GM19438 (cell line): ENCODE results near the gene C15orf62.

Experiments used
- ATAC-seq: cut with Tn5 transposase; IDR thresholded peaks from one replicate; pipeline ENCODE4 v1.9.1; 2021; ENCODE audit warnings: low read depth; ENCODE audit not compliant: unreplicated experiment

C15orf62 gene

DNA sequence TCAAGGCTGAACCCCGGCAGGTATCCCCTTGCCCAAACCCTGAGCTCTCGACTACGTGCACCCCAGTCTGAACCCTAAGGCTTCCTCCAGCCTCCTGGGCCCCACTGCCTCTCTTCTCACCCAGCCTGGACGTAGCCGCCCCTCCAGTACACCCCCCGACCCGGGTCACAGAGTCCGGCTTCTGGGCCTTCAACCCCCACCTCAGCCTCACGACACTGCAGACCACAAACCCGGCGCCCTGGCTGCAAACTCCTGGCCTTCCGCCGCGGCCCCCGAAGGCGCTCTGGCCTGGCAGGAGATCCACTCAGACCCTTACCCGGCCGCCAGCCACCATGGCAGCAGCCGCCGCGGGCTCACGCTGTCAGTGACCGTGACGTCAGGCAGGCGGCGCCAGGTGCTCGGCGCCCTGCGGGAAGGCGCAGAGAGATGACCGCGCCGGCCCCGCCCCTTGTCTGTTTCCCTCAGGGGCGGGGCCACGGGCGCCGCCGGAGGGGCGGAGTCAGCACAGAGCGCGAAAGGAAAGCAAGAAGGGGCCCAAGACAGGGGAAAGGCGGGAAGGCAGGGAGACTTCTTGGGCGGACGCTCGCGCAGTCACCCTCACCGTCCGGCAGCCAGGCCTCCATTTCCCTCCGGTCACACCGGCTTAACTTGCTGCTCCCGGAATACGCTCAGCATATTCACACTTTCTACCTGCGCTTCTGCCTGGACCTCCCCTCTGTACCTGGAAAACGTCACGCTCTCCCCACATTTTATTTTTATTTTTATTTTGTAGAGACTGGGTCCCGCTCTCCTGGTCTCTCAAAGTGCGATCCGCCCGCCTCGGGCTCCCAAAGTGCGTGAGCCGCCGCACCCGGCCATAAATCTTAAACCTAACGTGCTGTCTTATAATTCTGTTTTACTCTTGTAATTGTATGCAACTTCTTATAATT is 14.6 kb upstream of the C15orf62 start, which contains the start of gene RMDN3:
RMDN3 (minus strand) TSS at position 372 of the 929 bp plus-strand sequence. CDS start 471 bp downstream, outside the sequence.
- peak; percentile 74 for ATAC-seq

- no peak for ATAC-seq
Observed at GRCh38 chr15:40755812-40756208, 14.0 kb upstream of the C15orf62 start.

DNA sequence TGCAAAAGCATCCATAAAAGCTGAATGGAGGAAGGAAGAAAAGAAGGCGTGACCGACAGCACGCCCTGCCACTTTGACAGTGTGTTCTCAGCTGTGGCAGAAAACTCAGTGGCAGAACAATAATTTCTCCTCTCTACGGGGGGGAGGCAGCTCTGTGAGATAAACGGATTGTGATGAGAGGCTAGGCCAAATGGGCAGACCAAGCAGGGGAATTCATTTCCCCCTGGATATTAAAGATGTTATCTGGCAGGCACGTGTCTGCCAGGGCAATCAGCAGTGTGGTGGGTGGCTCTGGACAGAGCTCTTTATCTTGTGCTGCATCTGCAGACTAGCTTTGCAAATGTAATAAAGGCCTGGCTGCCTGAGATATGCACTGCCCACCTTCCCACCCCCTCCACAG is 12.8 kb upstream of the C15orf62 start:
- no peak for ATAC-seq

DNA sequence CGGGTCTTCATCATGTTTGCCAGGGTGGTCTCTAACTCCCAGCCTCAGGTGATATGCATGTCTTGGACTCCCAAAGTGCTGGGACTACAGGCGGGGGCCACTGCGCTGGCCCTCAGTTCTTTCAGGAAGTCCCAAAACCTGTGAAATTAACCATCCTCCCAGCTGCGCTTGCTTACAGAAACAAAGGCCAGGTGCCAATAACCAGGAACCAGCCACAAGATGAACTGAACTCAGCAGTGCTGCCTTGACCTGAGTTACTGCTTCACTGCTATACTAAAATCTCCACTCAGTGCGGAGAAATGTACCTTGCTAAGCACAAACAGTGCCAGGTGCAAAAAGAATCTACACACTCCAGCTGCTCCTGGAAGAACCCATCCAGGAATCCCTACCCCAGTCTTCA is 9.8 kb upstream of the C15orf62 start:
- ATAC-seq: no peak

- peak; percentile 5 for ATAC-seq
Observed at GRCh38 chr15:40762919-40763800, 6.6 kb upstream of the C15orf62 start.

GRCh38 chr15:40763801-40764628 is 5.8 kb upstream of the C15orf62 start, which contains the start of gene GCHFR:
Gene GCHFR, plus strand, starts transcription at chr15:40764068. Its CDS starts 113 bp downstream, at chr15:40764181.
- ATAC-seq: peak; percentile 49

GRCh38 chr15:40764629-40765103 is 5.1 kb upstream of the C15orf62 start:
- no peak for ATAC-seq

DNA sequence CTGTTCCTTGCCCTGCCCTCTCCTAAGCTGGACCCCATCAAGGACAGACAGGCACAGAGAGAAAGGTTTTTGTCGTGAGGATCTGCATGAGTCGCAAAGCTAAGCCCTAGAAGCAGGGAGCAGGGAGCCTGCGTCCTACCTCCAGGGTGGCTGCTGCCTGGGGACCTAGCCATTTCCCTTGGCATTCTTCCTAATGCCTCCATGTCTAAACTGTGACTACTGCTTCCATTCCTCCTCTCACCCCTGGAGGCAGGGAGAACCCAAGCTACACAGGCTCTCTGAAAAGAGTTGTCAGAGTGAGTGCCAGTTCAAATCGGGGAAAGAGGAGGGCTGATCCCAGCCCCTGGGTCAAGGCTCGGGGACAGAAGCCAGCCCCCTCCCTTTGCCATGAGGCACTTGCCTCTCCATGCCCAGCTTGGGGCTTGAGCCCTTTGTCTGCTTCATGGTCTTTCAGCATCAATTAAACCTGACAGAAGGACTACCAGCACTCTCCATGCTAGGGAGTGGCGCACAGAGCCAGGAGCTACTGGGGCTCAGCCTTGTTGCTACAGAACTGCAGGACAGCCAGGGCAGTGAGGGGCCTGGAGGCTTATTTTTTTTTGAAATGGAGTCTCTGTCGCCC is 3.5 kb upstream of the C15orf62 start:
- ATAC-seq: no peak

GRCh38 chr15:40766906-40767837 is 2.6 kb upstream of the C15orf62 start:
- no peak for ATAC-seq

GRCh38 chr15:40767838-40768500 is 1.8 kb upstream of the C15orf62 start:
- no peak for ATAC-seq

- ATAC-seq: no peak
Observed at GRCh38 chr15:40768521-40769273, 1.1 kb upstream of the C15orf62 start.

GRCh38 chr15:40770147-40770721 is 454 bp downstream of the C15orf62 start:
- ATAC-seq: no peak

GRCh38 chr15:40771242-40771641 is 1.5 kb downstream of the C15orf62 start:
- no peak for ATAC-seq

- no peak for ATAC-seq
Observed at GRCh38 chr15:40772014-40772413, 2.2 kb downstream of the C15orf62 start.

DNA sequence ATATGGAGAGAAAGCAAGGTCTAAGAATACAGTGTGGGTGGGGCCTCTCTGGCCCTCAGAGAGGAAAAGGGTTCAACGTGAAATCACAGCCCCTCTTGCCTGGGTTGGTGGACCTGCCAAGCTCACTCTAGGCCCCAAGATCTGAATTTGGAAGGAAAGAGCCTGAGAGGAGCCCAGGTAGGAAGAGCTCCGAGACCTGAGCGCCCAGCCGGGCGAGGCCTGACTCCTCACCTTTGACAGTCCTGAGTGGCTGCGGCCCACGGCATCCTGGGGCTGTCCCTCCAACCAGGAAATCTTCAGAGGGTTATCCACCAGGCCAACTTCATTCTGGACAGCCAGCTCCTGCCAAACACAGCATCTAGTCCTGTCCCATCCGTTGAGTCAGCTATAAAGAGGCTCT is 3.7 kb downstream of the C15orf62 start:
- no peak for ATAC-seq

DNA sequence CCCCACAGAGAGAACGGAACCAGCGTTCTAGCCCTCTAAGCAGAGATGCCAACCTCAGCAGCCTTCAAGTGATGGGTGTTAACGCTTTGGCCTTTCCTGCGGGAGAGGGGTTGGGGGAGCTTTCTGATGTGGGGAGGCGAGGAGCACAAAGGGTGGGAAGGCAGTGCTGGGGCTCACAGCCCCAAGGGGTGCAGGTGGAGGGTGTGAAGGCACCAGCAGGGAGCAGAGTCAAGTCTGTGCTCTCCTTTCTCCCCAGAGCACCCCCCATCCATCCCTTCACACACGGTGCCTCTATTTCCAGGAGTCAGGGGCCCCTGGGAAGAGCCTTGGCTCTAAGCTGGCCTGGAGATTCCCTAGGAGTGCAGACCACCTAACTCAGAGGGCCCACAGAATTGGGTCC is 4.1 kb downstream of the C15orf62 start:
- no peak for ATAC-seq

DNA sequence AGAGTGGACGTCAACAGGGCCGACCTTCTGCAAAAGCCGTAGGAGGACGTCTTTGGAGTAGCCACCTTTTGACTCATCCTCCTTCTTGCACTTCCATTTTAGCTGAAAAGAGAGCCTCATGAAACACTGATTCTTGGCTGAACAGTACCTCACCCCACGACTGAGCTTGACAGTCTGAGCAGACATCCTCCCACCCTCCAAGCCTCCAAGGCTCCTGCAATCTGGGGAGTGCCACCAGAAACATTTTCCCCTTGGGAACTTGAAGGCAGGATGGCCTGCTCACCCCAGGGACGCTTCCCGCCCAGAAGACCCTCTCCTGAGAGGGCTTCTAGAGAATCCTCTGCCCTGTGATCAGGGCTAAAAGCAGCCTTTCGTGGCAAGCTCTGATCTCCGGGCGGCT is 5.2 kb downstream of the C15orf62 start:
- ATAC-seq: no peak
